WTC11 (cell line): ENCODE measurements around the gene GOLPH3L. TPM values are rescaled to one million over a fixed set of nuclear protein-coding genes. Genes with fewer than 3 reads are reported as not detected.

Source experiments
- ATAC-seq: fragments of 200-7000 bp; cut with Tn5 transposase; 2 replicates; pipeline ENCODE4 v1.10.0; 2021; ENCODE audit warnings: mild to moderate bottlenecking, moderate library complexity
- CTCF ChIA-PET: fragments of 300-600 bp; sonication (Branson Sonifier 250); formaldehyde crosslinking; loops from one replicate; lab custom pipeline; 2021; ENCODE audit warnings: antibody characterized with exemption; lab: Charles Lee
- POLR2A ChIA-PET: fragments of 350-600 bp; sonication (Branson Sonifier 250); formaldehyde crosslinking; loops from one replicate; lab custom pipeline; 2021; ENCODE audit warnings: antibody characterized with exemption; lab: Charles Lee
- DNase-seq: peaks from one replicate; pipeline ENCODE4 v3.0.0; 2021; ENCODE audit warnings: low spot score
- H3K27ac Mint-ChIP-seq: 2 replicates; pipeline ENCODE4 v1.8.0; 2021; ENCODE audit warnings: mixed read lengths
- H3K27me3 Mint-ChIP-seq: 2 replicates; pipeline ENCODE4 v1.8.0; 2021; ENCODE audit warnings: low read depth, mild to moderate bottlenecking, moderate library complexity, mixed read lengths
- H3K36me3 Mint-ChIP-seq: 2 replicates; pipeline ENCODE4 v1.8.0; 2021; ENCODE audit warnings: mixed read lengths
- H3K4me1 Mint-ChIP-seq: 2 replicates; pipeline ENCODE4 v1.8.0; 2022; ENCODE audit warnings: mixed read lengths
- H3K4me3 Mint-ChIP-seq: 2 replicates; pipeline ENCODE4 v1.8.0; 2021; ENCODE audit warnings: mild to moderate bottlenecking, moderate library complexity, mixed read lengths
- H3K9me3 Mint-ChIP-seq: 2 replicates; pipeline ENCODE4 v1.8.0; 2021; ENCODE audit warnings: mixed read lengths
- ATF1 ChIP-seq: sonication (generic); formaldehyde crosslinking; IDR thresholded peaks from 2 replicates; pipeline ENCODE4 v1.8.1; 2023; ENCODE audit warnings: mild to moderate bottlenecking, moderate library complexity, missing genetic modification reagents
- ATF6 ChIP-seq: sonication (generic); formaldehyde crosslinking; IDR thresholded peaks from 2 replicates; pipeline ENCODE4 v1.8.1; 2023; ENCODE audit warnings: mild to moderate bottlenecking, missing genetic modification reagents
- CREB1 ChIP-seq: sonication (generic); formaldehyde crosslinking; IDR thresholded peaks from 2 replicates; pipeline ENCODE4 v1.8.0; 2023; ENCODE audit warnings: mild to moderate bottlenecking, missing genetic modification reagents
- FOXK1 ChIP-seq: sonication (generic); formaldehyde crosslinking; IDR thresholded peaks from 2 replicates; pipeline ENCODE4 v1.8.0; 2022; ENCODE audit warnings: mild to moderate bottlenecking, moderate library complexity, missing genetic modification reagents
- FOXP4 ChIP-seq: sonication (generic); formaldehyde crosslinking; IDR thresholded peaks from 2 replicates; pipeline ENCODE4 v1.8.0; 2022; ENCODE audit warnings: mild to moderate bottlenecking, missing genetic modification reagents
- GABPB1 ChIP-seq: sonication (generic); formaldehyde crosslinking; IDR thresholded peaks from 2 replicates; pipeline ENCODE4 v1.8.1; 2023; ENCODE audit warnings: mild to moderate bottlenecking, missing genetic modification reagents
- JAZF1 ChIP-seq: fragments of 250-450 bp; sonication (Bioruptor Pico); IDR thresholded peaks from 2 replicates; pipeline ENCODE4 v1.9.0; 2021; ENCODE audit warnings: moderate library complexity, mild to moderate bottlenecking, inconsistent platforms
- MYBL2 ChIP-seq: sonication (generic); formaldehyde crosslinking; IDR thresholded peaks from 2 replicates; pipeline ENCODE4 v1.8.1; 2023; ENCODE audit warnings: mild to moderate bottlenecking, moderate library complexity, missing genetic modification reagents
- RORB ChIP-seq: fragments of 250-450 bp; sonication (Bioruptor Pico); IDR thresholded peaks from 2 replicates; pipeline ENCODE4 v1.9.0; 2021; ENCODE audit warnings: mild to moderate bottlenecking
- SMAD4 ChIP-seq: sonication (generic); formaldehyde crosslinking; IDR thresholded peaks from 2 replicates; pipeline ENCODE4 v1.8.0; 2022; ENCODE audit warnings: mild to moderate bottlenecking, missing genetic modification reagents
- ZMAT4 ChIP-seq: fragments of 250-450 bp; sonication (Bioruptor Pico); IDR thresholded peaks from 2 replicates; pipeline ENCODE4 v1.9.0; 2021; ENCODE audit warnings: mild to moderate bottlenecking
- ZNF121 ChIP-seq: sonication (generic); formaldehyde crosslinking; IDR thresholded peaks from 2 replicates; pipeline ENCODE4 v1.8.0; 2023; ENCODE audit warnings: missing genetic modification reagents
- ZNF138 ChIP-seq: sonication (generic); formaldehyde crosslinking; conservative IDR thresholded peaks from 2 replicates; pipeline ENCODE4 v1.8.1; 2022; ENCODE audit warnings: mild to moderate bottlenecking, moderate library complexity, missing genetic modification reagents
- ZNF425 ChIP-seq: fragments of 250-450 bp; sonication (Bioruptor Pico); conservative IDR thresholded peaks from 2 replicates; pipeline ENCODE4 v1.9.0; 2021; ENCODE audit warnings: mild to moderate bottlenecking
- total RNA-seq: library from RNA; stranded (reverse); gene quantifications from 3 replicates; pipeline ENCODE4 v1.2.3, GENCODE V29; 2021
- TF ChIP-seq, protein P1 (sequence below): sonication (generic); formaldehyde crosslinking; IDR thresholded peaks from 2 replicates; pipeline ENCODE4 v1.8.0; 2022; ENCODE audit warnings: mild to moderate bottlenecking, missing genetic modification reagents
- TF ChIP-seq, protein P2 (sequence below): sonication (generic); formaldehyde crosslinking; IDR thresholded peaks from 2 replicates; pipeline ENCODE4 v1.8.1; 2023; ENCODE audit warnings: mild to moderate bottlenecking, missing genetic modification reagents, borderline replicate concordance
- TF ChIP-seq, protein P3 (sequence below): sonication (generic); formaldehyde crosslinking; IDR thresholded peaks from 2 replicates; pipeline ENCODE4 v1.8.0; 2022; ENCODE audit warnings: missing genetic modification reagents

The GOLPH3L gene
- total RNA-seq, 1 experiment from 2014 or later, result 39.5 TPM

GRCh38 chr1:150696995-150697927 lies at the start of gene GOLPH3L (continued):
- TF ChIP-seq SMAD4 (CRISPR knock-in tag) (no peak), JAZF1 (CRISPR knock-in tag) (no peak), ATF1 (CRISPR knock-in tag) (no peak), FOXK1 (CRISPR knock-in tag) (peak; percentile 67), ATF6 (no peak), CREB1 (CRISPR knock-in tag) (no peak), ZNF121 (CRISPR knock-in tag) (no peak)
- TF ChIP-seq, protein P1, sequence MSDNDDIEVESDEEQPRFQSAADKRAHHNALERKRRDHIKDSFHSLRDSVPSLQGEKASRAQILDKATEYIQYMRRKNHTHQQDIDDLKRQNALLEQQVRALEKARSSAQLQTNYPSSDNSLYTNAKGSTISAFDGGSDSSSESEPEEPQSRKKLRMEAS (CRISPR knock-in tag), result peak; percentile 35; the same call in 1 of the 2 replicates
- TF ChIP-seq, protein P2, sequence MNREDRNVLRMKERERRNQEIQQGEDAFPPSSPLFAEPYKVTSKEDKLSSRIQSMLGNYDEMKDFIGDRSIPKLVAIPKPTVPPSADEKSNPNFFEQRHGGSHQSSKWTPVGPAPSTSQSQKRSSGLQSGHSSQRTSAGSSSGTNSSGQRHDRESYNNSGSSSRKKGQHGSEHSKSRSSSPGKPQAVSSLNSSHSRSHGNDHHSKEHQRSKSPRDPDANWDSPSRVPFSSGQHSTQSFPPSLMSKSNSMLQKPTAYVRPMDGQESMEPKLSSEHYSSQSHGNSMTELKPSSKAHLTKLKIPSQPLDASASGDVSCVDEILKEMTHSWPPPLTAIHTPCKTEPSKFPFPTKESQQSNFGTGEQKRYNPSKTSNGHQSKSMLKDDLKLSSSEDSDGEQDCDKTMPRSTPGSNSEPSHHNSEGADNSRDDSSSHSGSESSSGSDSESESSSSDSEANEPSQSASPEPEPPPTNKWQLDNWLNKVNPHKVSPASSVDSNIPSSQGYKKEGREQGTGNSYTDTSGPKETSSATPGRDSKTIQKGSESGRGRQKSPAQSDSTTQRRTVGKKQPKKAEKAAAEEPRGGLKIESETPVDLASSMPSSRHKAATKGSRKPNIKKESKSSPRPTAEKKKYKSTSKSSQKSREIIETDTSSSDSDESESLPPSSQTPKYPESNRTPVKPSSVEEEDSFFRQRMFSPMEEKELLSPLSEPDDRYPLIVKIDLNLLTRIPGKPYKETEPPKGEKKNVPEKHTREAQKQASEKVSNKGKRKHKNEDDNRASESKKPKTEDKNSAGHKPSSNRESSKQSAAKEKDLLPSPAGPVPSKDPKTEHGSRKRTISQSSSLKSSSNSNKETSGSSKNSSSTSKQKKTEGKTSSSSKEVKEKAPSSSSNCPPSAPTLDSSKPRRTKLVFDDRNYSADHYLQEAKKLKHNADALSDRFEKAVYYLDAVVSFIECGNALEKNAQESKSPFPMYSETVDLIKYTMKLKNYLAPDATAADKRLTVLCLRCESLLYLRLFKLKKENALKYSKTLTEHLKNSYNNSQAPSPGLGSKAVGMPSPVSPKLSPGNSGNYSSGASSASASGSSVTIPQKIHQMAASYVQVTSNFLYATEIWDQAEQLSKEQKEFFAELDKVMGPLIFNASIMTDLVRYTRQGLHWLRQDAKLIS (CRISPR knock-in tag), result no peak

GRCh38 chr1:150730130-150730721 lies 33.3 kb upstream of the GOLPH3L start:
- no peak overlapping the region for H3K27ac Mint-ChIP-seq
- ATAC-seq (no peak), DNase-seq (no peak)
- H3K4me1 Mint-ChIP-seq, result no peaks in the 10 kb centered on the region; the same call in 1 of the 2 replicates
- no peaks in the 10 kb centered on the region for H3K27me3 Mint-ChIP-seq
- peaks cover 5% of the 10 kb centered on the region; the same call in 1 of the 2 replicates for H3K36me3 Mint-ChIP-seq
- H3K4me3 Mint-ChIP-seq, result no peak overlapping the region
- peaks cover 6% of the 10 kb centered on the region for H3K9me3 Mint-ChIP-seq
- ChIA-PET POLR2A (no interaction called here), CTCF (no interaction called here)
- no peak for TF ChIP-seq RORB (CRISPR knock-in tag)
- no peak for TF ChIP-seq ZMAT4
- TF ChIP-seq ZNF425 (CRISPR knock-in tag), result no peak
- TF ChIP-seq, protein P3, sequence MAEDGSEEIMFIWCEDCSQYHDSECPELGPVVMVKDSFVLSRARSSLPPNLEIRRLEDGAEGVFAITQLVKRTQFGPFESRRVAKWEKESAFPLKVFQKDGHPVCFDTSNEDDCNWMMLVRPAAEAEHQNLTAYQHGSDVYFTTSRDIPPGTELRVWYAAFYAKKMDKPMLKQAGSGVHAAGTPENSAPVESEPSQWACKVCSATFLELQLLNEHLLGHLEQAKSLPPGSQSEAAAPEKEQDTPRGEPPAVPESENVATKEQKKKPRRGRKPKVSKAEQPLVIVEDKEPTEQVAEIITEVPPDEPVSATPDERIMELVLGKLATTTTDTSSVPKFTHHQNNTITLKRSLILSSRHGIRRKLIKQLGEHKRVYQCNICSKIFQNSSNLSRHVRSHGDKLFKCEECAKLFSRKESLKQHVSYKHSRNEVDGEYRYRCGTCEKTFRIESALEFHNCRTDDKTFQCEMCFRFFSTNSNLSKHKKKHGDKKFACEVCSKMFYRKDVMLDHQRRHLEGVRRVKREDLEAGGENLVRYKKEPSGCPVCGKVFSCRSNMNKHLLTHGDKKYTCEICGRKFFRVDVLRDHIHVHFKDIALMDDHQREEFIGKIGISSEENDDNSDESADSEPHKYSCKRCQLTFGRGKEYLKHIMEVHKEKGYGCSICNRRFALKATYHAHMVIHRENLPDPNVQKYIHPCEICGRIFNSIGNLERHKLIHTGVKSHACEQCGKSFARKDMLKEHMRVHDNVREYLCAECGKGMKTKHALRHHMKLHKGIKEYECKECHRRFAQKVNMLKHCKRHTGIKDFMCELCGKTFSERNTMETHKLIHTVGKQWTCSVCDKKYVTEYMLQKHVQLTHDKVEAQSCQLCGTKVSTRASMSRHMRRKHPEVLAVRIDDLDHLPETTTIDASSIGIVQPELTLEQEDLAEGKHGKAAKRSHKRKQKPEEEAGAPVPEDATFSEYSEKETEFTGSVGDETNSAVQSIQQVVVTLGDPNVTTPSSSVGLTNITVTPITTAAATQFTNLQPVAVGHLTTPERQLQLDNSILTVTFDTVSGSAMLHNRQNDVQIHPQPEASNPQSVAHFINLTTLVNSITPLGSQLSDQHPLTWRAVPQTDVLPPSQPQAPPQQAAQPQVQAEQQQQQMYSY (CRISPR knock-in tag), result 0 out of 2 replicates have a peak, but pooled peaks have one; percentile 20
- no peak for TF ChIP-seq MYBL2 (CRISPR knock-in tag)
- TF ChIP-seq ZNF138 (CRISPR knock-in tag), result no peak
- no peak for TF ChIP-seq FOXP4 (CRISPR knock-in tag)
- TF ChIP-seq GABPB1 (CRISPR knock-in tag), result no peak
